SK-N-SH (cell line): ENCODE results near the gene EPM2A. TPM values are rescaled to one million over a fixed set of nuclear protein-coding genes. Genes with fewer than 3 reads are reported as not detected.

Experiments used
- CTCF ChIA-PET: fragments of 300-600, 350-600 bp; formaldehyde crosslinking; extraction: SDS; loops from one replicate; lab custom pipeline; 2021; lab: Yijun Ruan, JAX
- POLR2A ChIA-PET: fragments of 350-600 bp; sonication (Branson Sonifier 250); formaldehyde crosslinking; extraction: SDS; loops from one replicate; lab custom pipeline; 2020; ENCODE audit warnings: antibody characterized with exemption, inconsistent platforms; lab: Yijun Ruan, JAX
- DNase-seq: peaks from one replicate; pipeline ENCODE4 v3.0.0; 2012
- H2AFZ ChIP-seq: fragments of 200-600 bp; sonication (generic); 2 replicates; pipeline ENCODE4 v1.8.1; 2016; ENCODE audit warnings: antibody characterized with exemption, mild to moderate bottlenecking, low read depth
- H3F3A ChIP-seq: fragments of 200-600 bp; sonication (generic); replicated peaks from 2 replicates; pipeline ENCODE3; 2016; ENCODE audit warnings: antibody characterized with exemption, mild to moderate bottlenecking; ENCODE audit not compliant: insufficient read depth
- H3K27ac ChIP-seq, 2 experiments: fragments of 200-500 bp in 1 of 2; fragments of 200-600 bp in 1 of 2; sonication (Bioruptor generic) in 1 of 2; sonication (generic), shearing (Covaris generic) in 1 of 2; 2 replicates each; pipeline versions ENCODE4 v1.5.1 to v1.6.1; 2014 to 2016; ENCODE audit warnings: low read depth in 2 of 2, inconsistent platforms in 1 of 2, low read length in 1 of 2, mild to moderate bottlenecking in 1 of 2, mixed read lengths in 1 of 2
- H3K27me3 ChIP-seq: fragments of 200-600 bp; sonication (generic), shearing (Covaris generic); 2 replicates; pipeline ENCODE4 v1.6.1; 2016; ENCODE audit warnings: mixed run types; ENCODE audit not compliant: insufficient read depth
- H3K36me3 ChIP-seq, 2 experiments: fragments of 200-500 bp in 1 of 2; fragments of 200-600 bp in 1 of 2; sonication (Bioruptor generic) in 1 of 2; sonication (generic) in 1 of 2; replicated peaks in 1 of 2; 2 replicates each; pipeline versions ENCODE3 to v1.5.1; 2014 to 2016; ENCODE audit warnings: low read length in 1 of 2, mild to moderate bottlenecking in 1 of 2; ENCODE audit not compliant: insufficient read depth in 2 of 2, control insufficient read depth in 1 of 2
- H3K4me1 ChIP-seq, 2 experiments: fragments of 200-500 bp in 1 of 2; fragments of 200-600 bp in 1 of 2; sonication (Bioruptor generic) in 1 of 2; sonication (generic), shearing (Covaris generic) in 1 of 2; 2 replicates each; pipeline versions ENCODE4 v1.5.1 to v1.6.1; 2014 to 2016; ENCODE audit warnings: low read depth in 1 of 2, low read length in 1 of 2, mixed run types in 1 of 2; ENCODE audit not compliant: insufficient read depth in 2 of 2, control insufficient read depth in 1 of 2
- H3K4me2 ChIP-seq: fragments of 200-600 bp; sonication (generic), shearing (Covaris generic); 2 replicates; pipeline ENCODE4 v1.6.1; 2017; ENCODE audit warnings: mixed run types
- H3K4me3 ChIP-seq, 2 experiments: fragments of 200-500 bp in 1 of 2; fragments of 200-600 bp in 1 of 2; sonication (Bioruptor generic) in 1 of 2; sonication (generic), shearing (Covaris generic) in 1 of 2; 2 replicates each; pipeline versions ENCODE4 v1.5.1 to v1.8.1; 2014 to 2016; ENCODE audit warnings: low read depth in 2 of 2, inconsistent platforms in 1 of 2, low read length in 1 of 2, mild to moderate bottlenecking in 1 of 2, mixed read lengths in 1 of 2, moderate library complexity in 1 of 2
- H3K79me2 ChIP-seq: fragments of 200-600 bp; sonication (generic); 2 replicates; pipeline ENCODE4 v1.8.1; 2017; ENCODE audit warnings: mild to moderate bottlenecking; ENCODE audit not compliant: insufficient read depth
- H3K9ac ChIP-seq: fragments of 200-600 bp; sonication (generic); 2 replicates; pipeline ENCODE4 v1.6.1; 2017; ENCODE audit warnings: mixed run types
- H3K9me2 ChIP-seq: fragments of 200-600 bp; sonication (generic); 2 replicates; pipeline ENCODE4 v1.6.1; 2017; ENCODE audit warnings: mixed run types
- H3K9me3 ChIP-seq: fragments of 200-600 bp; sonication (generic); 2 replicates; pipeline ENCODE4 v1.6.1; 2017; ENCODE audit warnings: mixed run types, mild to moderate bottlenecking, moderate library complexity
- H4K20me1 ChIP-seq: fragments of 200-600 bp; sonication (generic); 2 replicates; pipeline ENCODE4 v1.6.1; 2017; ENCODE audit warnings: mild to moderate bottlenecking, mixed run types; ENCODE audit not compliant: insufficient read depth
- CHD2 ChIP-seq: fragments of 150-350 bp; IDR thresholded peaks from 2 replicates; pipeline ENCODE4 v1.6.1; 2018; ENCODE audit warnings: low read length; ENCODE audit not compliant: partially characterized antibody
- ELF1 ChIP-seq: IDR thresholded peaks from 2 replicates; pipeline ENCODE4 v1.4.0; 2012
- EZH2phosphoT487 ChIP-seq: fragments of 200-600 bp; sonication (generic); IDR thresholded peaks from 2 replicates; pipeline ENCODE4 v1.6.1; 2017; ENCODE audit warnings: low read depth, mixed run types, mild to moderate bottlenecking, antibody characterized with exemption, moderate library complexity, borderline replicate concordance
- MEF2A ChIP-seq: IDR thresholded peaks from 2 replicates; pipeline ENCODE4 v1.4.0; 2012; ENCODE audit warnings: low read depth, borderline replicate concordance
- YY1 ChIP-seq: IDR thresholded peaks from 2 replicates; pipeline ENCODE4 v1.4.0; 2012; ENCODE audit warnings: low read depth, mild to moderate bottlenecking
- WGBS: methylation state at CpG from one replicate; pipeline ENCODE4 v1.1.6; 2017; ENCODE audit warnings: low lambda C conversion rate; 5-methylcytosine and 5-hydroxymethylcytosine counted together
- polyA plus RNA-seq, 3 experiments: library from polyadenylated mRNA; depleted of rRNA; stranded (reverse); fragments of >200 nt; gene quantifications; 2 replicates each; pipeline ENCODE4 v1.2.3, GENCODE V29; 2012
- TF ChIP-seq, protein P1 (sequence below): IDR thresholded peaks from 2 replicates; pipeline ENCODE4 v1.4.0; 2012; ENCODE audit warnings: low read depth, borderline replicate concordance
- TF ChIP-seq, protein P2 (sequence below): fragments of 200-600 bp; sonication (generic); IDR thresholded peaks from 2 replicates; pipeline ENCODE4 v1.6.1; 2017; ENCODE audit warnings: antibody characterized with exemption, mild to moderate bottlenecking, moderate library complexity
- TF ChIP-seq, protein P3 (sequence below): fragments of 150-350 bp; IDR thresholded peaks from 2 replicates; pipeline ENCODE4 v1.6.1; 2016; ENCODE audit warnings: mild to moderate bottlenecking, low read depth, low read length

The EPM2A gene
- polyA plus RNA-seq, 1 of the 3 experiments (the other 2 are of a cell fraction) = 2.7 TPM

DNA sequence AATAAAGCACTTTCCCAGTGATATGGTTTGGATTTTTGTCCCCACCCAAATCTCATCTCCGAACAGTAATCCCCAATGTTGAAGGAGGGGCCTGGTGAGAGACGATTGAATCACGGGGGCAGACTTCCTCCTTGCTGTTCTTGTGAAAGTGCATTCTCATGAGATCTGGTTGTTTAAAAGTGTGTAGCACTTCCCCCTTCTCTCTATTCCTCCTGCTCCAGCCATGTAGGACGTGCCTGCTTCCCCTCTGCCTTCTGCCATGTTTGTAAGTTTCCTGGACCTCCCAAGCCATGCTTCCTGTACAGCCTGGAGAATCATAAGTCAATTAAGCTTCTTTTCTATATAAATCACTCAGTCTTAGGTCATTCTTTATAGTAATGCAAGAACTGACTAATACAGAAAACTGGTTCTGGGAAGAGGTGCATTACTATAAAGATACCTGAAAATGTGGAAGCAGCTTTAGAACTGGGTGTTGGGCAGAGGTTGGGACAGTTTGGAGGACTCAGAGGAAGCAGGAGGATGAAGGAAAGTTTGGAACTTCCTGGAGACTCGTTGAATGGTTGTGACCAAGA is 7.4 kb downstream of the EPM2A start (continued):
- TF ChIP-seq EZH2phosphoT487 = no peak
- TF ChIP-seq, all 33 proteins: peak for 0

DNA sequence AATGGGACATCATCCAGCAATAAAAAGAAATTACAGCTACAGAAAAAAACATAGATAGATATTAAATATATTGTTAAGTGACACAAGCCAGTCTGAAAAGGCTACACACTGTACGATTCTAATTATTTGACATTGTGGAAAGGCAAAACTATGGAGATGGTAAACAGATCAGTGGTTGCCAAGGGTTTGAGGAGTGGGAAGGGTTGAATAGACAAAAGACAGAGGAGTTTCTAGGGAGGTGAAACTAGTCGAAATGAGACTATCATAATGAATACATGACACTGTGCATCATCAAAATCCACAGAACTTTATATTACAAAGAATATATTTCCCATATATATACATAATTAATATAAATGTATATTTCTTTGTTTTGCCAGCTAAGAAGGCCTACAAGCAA is 9.8 kb downstream of the EPM2A start:
- Histone ChIP-seq H3K79me2 (no peaks in the 10 kb centered on the region), H3K9me2 (no peaks in the 10 kb centered on the region), H3K9ac (no peak overlapping the region), H3K36me3 (no peaks in the 10 kb centered on the region), H3K27ac (no peak overlapping the region), H3F3A (no peaks in the 10 kb centered on the region), H3K4me3 (no peak overlapping the region), H4K20me1 (no peaks in the 10 kb centered on the region), H3K9me3 (no peaks in the 10 kb centered on the region), H2AFZ (no peak overlapping the region), H3K4me2 (no peak overlapping the region), H3K4me1 (no peaks in the 10 kb centered on the region), H3K27me3 (no peaks in the 10 kb centered on the region)
- no peak for TF ChIP-seq MEF2A
- TF ChIP-seq ELF1 = no peak
- CTCF ChIA-PET = interaction anchor here (0.7 kb wide), 1 partner anchor 1168 kb away, joined by 3 read pairs; no protein-coding TSS in a partner anchor
- WGBS = 68% methylated on average over 2 of the region's 2 CpGs
- DNase-seq = no peak
- POLR2A ChIA-PET = no interaction called here

DNA sequence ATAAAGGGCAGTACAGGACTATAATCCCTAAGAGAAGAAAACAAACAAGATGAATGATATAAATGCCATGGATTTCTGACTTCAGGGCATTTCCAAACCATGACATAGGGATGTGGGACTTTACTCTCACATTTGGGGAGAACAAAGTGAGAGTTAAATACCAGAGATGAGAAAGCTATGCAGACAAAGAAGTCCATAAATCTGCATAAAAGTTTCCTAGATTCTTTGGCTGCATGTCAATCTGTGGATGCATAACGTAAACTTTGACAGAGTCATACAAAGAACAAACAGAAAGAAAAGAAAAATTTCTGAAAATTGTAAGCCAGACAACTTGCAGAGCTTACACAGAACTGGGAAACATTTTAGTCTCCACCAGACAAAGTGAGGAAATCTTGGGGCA is 11.7 kb downstream of the EPM2A start:
- no peak overlapping the region for H3K4me2 ChIP-seq
- CTCF ChIA-PET = no interaction called here
- TF ChIP-seq, protein P1, sequence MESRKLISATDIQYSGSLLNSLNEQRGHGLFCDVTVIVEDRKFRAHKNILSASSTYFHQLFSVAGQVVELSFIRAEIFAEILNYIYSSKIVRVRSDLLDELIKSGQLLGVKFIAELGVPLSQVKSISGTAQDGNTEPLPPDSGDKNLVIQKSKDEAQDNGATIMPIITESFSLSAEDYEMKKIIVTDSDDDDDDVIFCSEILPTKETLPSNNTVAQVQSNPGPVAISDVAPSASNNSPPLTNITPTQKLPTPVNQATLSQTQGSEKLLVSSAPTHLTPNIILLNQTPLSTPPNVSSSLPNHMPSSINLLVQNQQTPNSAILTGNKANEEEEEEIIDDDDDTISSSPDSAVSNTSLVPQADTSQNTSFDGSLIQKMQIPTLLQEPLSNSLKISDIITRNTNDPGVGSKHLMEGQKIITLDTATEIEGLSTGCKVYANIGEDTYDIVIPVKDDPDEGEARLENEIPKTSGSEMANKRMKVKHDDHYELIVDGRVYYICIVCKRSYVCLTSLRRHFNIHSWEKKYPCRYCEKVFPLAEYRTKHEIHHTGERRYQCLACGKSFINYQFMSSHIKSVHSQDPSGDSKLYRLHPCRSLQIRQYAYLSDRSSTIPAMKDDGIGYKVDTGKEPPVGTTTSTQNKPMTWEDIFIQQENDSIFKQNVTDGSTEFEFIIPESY = no peak
- TF ChIP-seq, protein P2, sequence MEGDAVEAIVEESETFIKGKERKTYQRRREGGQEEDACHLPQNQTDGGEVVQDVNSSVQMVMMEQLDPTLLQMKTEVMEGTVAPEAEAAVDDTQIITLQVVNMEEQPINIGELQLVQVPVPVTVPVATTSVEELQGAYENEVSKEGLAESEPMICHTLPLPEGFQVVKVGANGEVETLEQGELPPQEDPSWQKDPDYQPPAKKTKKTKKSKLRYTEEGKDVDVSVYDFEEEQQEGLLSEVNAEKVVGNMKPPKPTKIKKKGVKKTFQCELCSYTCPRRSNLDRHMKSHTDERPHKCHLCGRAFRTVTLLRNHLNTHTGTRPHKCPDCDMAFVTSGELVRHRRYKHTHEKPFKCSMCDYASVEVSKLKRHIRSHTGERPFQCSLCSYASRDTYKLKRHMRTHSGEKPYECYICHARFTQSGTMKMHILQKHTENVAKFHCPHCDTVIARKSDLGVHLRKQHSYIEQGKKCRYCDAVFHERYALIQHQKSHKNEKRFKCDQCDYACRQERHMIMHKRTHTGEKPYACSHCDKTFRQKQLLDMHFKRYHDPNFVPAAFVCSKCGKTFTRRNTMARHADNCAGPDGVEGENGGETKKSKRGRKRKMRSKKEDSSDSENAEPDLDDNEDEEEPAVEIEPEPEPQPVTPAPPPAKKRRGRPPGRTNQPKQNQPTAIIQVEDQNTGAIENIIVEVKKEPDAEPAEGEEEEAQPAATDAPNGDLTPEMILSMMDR = no peak
- TF ChIP-seq CHD2 (no peak), YY1 (no peak)
- TF ChIP-seq, protein P3, sequence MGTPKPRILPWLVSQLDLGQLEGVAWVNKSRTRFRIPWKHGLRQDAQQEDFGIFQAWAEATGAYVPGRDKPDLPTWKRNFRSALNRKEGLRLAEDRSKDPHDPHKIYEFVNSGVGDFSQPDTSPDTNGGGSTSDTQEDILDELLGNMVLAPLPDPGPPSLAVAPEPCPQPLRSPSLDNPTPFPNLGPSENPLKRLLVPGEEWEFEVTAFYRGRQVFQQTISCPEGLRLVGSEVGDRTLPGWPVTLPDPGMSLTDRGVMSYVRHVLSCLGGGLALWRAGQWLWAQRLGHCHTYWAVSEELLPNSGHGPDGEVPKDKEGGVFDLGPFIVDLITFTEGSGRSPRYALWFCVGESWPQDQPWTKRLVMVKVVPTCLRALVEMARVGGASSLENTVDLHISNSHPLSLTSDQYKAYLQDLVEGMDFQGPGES = no peak
- H3K4me1 ChIP-seq = no peaks in the 10 kb centered on the region
- H3K79me2 ChIP-seq = no peaks in the 10 kb centered on the region
- no peaks in the 10 kb centered on the region for H4K20me1 ChIP-seq
- no peak overlapping the region for H3K4me3 ChIP-seq
- H2AFZ ChIP-seq = no peak overlapping the region
- H3K9ac ChIP-seq = no peak overlapping the region
- no peak for DNase-seq
- H3K27ac ChIP-seq = no peak overlapping the region
- POLR2A ChIA-PET = no interaction called here
- 91% methylated on average over 1 of the region's 1 CpG for WGBS
- no peaks in the 10 kb centered on the region for H3K36me3 ChIP-seq
- no peaks in the 10 kb centered on the region for H3K9me3 ChIP-seq
- H3K27me3 ChIP-seq = no peaks in the 10 kb centered on the region
- no peaks in the 10 kb centered on the region for H3K9me2 ChIP-seq
- H3F3A ChIP-seq = no peaks in the 10 kb centered on the region
